OCI-LY7 (cell line): ENCODE measurements around the gene ZNF500. TPM values are rescaled to one million over a fixed set of nuclear protein-coding genes. Genes with fewer than 3 reads are reported as not detected.
A peak's percentile ranks its signal among the peaks of the same experiment; 100 is the strongest.

Source experiments
- BruUV-seq: library from RNA; stranded (reverse); fragments of 400-500 nt; replicated peaks from 2 replicates; lab custom pipeline; 2021; lab: Mats Ljungman, UMichigan
- CTCF ChIA-PET: fragments of 300-600 bp; sonication (Branson Sonifier 250); formaldehyde crosslinking; loops from one replicate; lab custom pipeline; 2022; ENCODE audit warnings: antibody characterized with exemption; ENCODE audit not compliant: unreplicated experiment; lab: Charles Lee
- POLR2A ChIA-PET: fragments of 300-600 bp; sonication (Branson Sonifier 250); formaldehyde crosslinking; loops from one replicate; lab custom pipeline; 2022; ENCODE audit warnings: antibody characterized with exemption; lab: Charles Lee
- DNase-seq: peaks from one replicate; pipeline ENCODE4 v3.0.0-alpha.2; 2015; ENCODE audit warnings: low spot score
- H2AFZ ChIP-seq: fragments of 200-600 bp; sonication (generic), shearing (Covaris generic); 2 replicates; pipeline ENCODE4 v1.6.1; 2014; ENCODE audit warnings: mild to moderate bottlenecking, antibody characterized with exemption, low read length, moderate library complexity
- H3K27ac ChIP-seq: fragments of 200-600 bp; sonication (generic); 2 replicates; pipeline ENCODE4 v1.5.1; 2014; ENCODE audit warnings: mixed run types, low read depth, mild to moderate bottlenecking, moderate library complexity, low read length, inconsistent platforms; ENCODE audit not compliant: poor library complexity, severe bottlenecking
- H3K36me3 ChIP-seq: fragments of 200-600 bp; sonication (generic); 2 replicates; pipeline ENCODE4 v1.6.1; 2014; ENCODE audit warnings: mild to moderate bottlenecking, antibody characterized with exemption, low read length, moderate library complexity, mixed read lengths; ENCODE audit not compliant: insufficient read depth
- H3K4me1 ChIP-seq: fragments of 200-600 bp; sonication (generic); 2 replicates; pipeline ENCODE4 v1.5.1; 2014; ENCODE audit warnings: mild to moderate bottlenecking, low read length; ENCODE audit not compliant: insufficient read depth, poor library complexity, severe bottlenecking
- H3K4me2 ChIP-seq: fragments of 200-600 bp; sonication (generic); 2 replicates; pipeline ENCODE4 v1.6.1; 2014; ENCODE audit warnings: mild to moderate bottlenecking, low read length
- H3K4me3 ChIP-seq: fragments of 200-600 bp; sonication (generic); 2 replicates; pipeline ENCODE4 v1.5.1; 2014; ENCODE audit warnings: mild to moderate bottlenecking, low read depth, low read length; ENCODE audit not compliant: poor library complexity, severe bottlenecking
- H3K79me2 ChIP-seq: fragments of 200-600 bp; sonication (generic); 2 replicates; pipeline ENCODE4 v1.6.1; 2016; ENCODE audit warnings: low read depth, mild to moderate bottlenecking, low read length, moderate library complexity, mixed read lengths; ENCODE audit not compliant: insufficient read depth
- H3K9me2 ChIP-seq: fragments of 200-600 bp; sonication (generic); 2 replicates; pipeline ENCODE4 v1.6.1; 2016; ENCODE audit warnings: mild to moderate bottlenecking, low read length, mixed read lengths; ENCODE audit not compliant: insufficient read depth
- H3K9me3 ChIP-seq: fragments of 200-600 bp; sonication (generic); 2 replicates; pipeline ENCODE4 v1.6.1; 2014; ENCODE audit warnings: mild to moderate bottlenecking, mixed run types, low read length, mixed read lengths
- H4K20me1 ChIP-seq: fragments of 200-600 bp; sonication (generic); 2 replicates; pipeline ENCODE4 v1.6.1; 2014; ENCODE audit warnings: mild to moderate bottlenecking, antibody characterized with exemption, low read length, moderate library complexity, mixed read lengths; ENCODE audit not compliant: insufficient read depth
- CTCF ChIP-seq: fragments of 200-600 bp; sonication (generic); conservative IDR thresholded peaks from 2 replicates; pipeline ENCODE4 v1.5.1; 2014; ENCODE audit warnings: mild to moderate bottlenecking, antibody characterized with exemption, low read length, moderate library complexity, mixed read lengths
- EZH2phosphoT487 ChIP-seq: fragments of 200-600 bp; sonication (generic); IDR thresholded peaks from 2 replicates; pipeline ENCODE4 v1.6.1; 2018; ENCODE audit warnings: low read depth, borderline replicate concordance, mild to moderate bottlenecking, mixed run types, antibody characterized with exemption, low read length, moderate library complexity, mixed read lengths
- intact Hi-C: fragments of 100-400 bp; cut with micrococcal nuclease; formaldehyde crosslinking; loops from one replicate; pipeline ENCODE4 v1.10.0; 2022; ENCODE audit not compliant: unreplicated experiment
- total RNA-seq, 2 experiments: library from RNA; depleted of rRNA in 1 of 2; stranded (reverse); fragments of >200 nt in 1 of 2; shearing (Covaris generic) in 1 of 2; gene quantifications; 2 replicates each; pipeline ENCODE4 v1.2.3, GENCODE V29; 2014 to 2022

ZNF500 gene
- total RNA-seq, 2 experiments from 2014 or later: 16.1 to 23.9 TPM

GRCh38 chr16:4734730-4735535 is 32.0 kb downstream of the ZNF500 start:
- peaks cover 13% of the 10 kb centered on the region; the same call in 1 of the 2 replicates for H3K79me2 ChIP-seq
- CTCF ChIA-PET: interaction anchor here (0.6 to 1.3 kb wide), 6 partner anchors 11 to 237 kb away, joined by 3 read pairs; partner anchors contain the start of gene SEPTIN12
- no peaks in the 10 kb centered on the region for H3K9me3 ChIP-seq
- H2AFZ ChIP-seq: peak overlapping the region; percentile 87
- H3K9me2 ChIP-seq: no peaks in the 10 kb centered on the region
- peak overlapping the region; percentile 89 for H3K4me3 ChIP-seq
- TF ChIP-seq CTCF: no peak
- TF ChIP-seq EZH2phosphoT487: no peak
- POLR2A ChIA-PET: interaction anchor here (0.6 to 3.6 kb wide), 7 partner anchors 12 to 966 kb away, joined by 3 to 23 read pairs (median 4); partner anchors contain the start of gene ZNF500
- H3K4me1 ChIP-seq: peaks cover 15% of the 10 kb centered on the region
- DNase-seq: peak; percentile 93
- H4K20me1 ChIP-seq: no peaks in the 10 kb centered on the region
- H3K27ac ChIP-seq: peak overlapping the region; percentile 64
- peak overlapping the region; percentile 94 for H3K4me2 ChIP-seq
- no TSS peak for BruUV-seq
- peaks cover 5% of the 10 kb centered on the region; the same call in 1 of the 2 replicates for H3K36me3 ChIP-seq
- intact Hi-C loops: loop anchor here (2.0 kb wide), 3 partner anchors 42 to 112 kb away; partner anchors contain the start of genes GLYR1, NUDT16L1, ROGDI and UBN1

- Histone ChIP-seq H3K4me2 (peak within 1 kb of the TSS; percentile 94), H3K36me3 (peaks cover 10% of the 10 kb centered on the region; the same call in 1 of the 2 replicates), H2AFZ (peak within 1 kb of the TSS; percentile 87), H3K79me2 (peaks cover 13% of the 10 kb centered on the region; the same call in 1 of the 2 replicates), H3K9me2 (no peaks in the 10 kb centered on the region), H3K27ac (peak within 1 kb of the TSS; percentile 64), H3K4me3 (peak within 1 kb of the TSS; percentile 89), H4K20me1 (no peaks in the 10 kb centered on the region), H3K4me1 (peaks cover 15% of the 10 kb centered on the region), H3K9me3 (no peaks in the 10 kb centered on the region)
- no TSS peak for BruUV-seq
- CTCF ChIA-PET: interaction anchor here (0.5 to 1.3 kb wide), 6 partner anchors 10 to 238 kb away, joined by 3 read pairs; no protein-coding TSS in a partner anchor
- peak; percentile 82 for DNase-seq
- TF ChIP-seq EZH2phosphoT487: no peak
- intact Hi-C loops: loop anchor here (2.0 kb wide), 3 partner anchors 41 to 113 kb away; partner anchors contain the start of genes GLYR1, NUDT16L1, ROGDI and UBN1
- POLR2A ChIA-PET: interaction anchor here (0.6 to 3.6 kb wide), 6 partner anchors 13 to 1974 kb away, joined by 3 to 23 read pairs (median 4); partner anchors contain the start of gene ZNF500
Observed at GRCh38 chr16:4734063-4734729, 32.8 kb downstream of the ZNF500 start, which contains the start of the genes ANKS3 and DNAAF8. ANKS3 (minus strand) TSS chr16:4734271; CDS start chr16:4730149, 4,122 bp downstream. DNAAF8 (plus strand) TSS chr16:4734537; CDS start chr16:4736515, 1,978 bp downstream.
